Neural cell (in vitro differentiated cells): ENCODE measurements around the gene WDR37. TPM values are rescaled to one million over a fixed set of nuclear protein-coding genes. Genes with fewer than 3 reads are reported as not detected.

ENCODE experiments used
- H2AFZ ChIP-seq: fragments of 200-600, 300-800 bp; sonication (generic), shearing (Covaris generic); 2 replicates; pipeline ENCODE4 v1.6.0; 2014; ENCODE audit warnings: low read depth, mild to moderate bottlenecking, antibody characterized with exemption, low read length, moderate library complexity
- H3F3A ChIP-seq: fragments of 200-600 bp; shearing (Covaris generic); 2 replicates; pipeline ENCODE4 v1.6.1; 2016; ENCODE audit warnings: mild to moderate bottlenecking, moderate library complexity, mixed read lengths, antibody characterized with exemption, low read length; ENCODE audit not compliant: insufficient read depth, poor library complexity, severe bottlenecking
- H3K27ac ChIP-seq: fragments of 200-600, 300-800 bp; sonication (generic), shearing (Covaris generic); 2 replicates; pipeline ENCODE4 v1.5.1; 2014; ENCODE audit warnings: mild to moderate bottlenecking, low read length, moderate library complexity
- H3K27me3 ChIP-seq: fragments of 300-800, 200-600 bp; sonication (generic), shearing (Covaris generic); 2 replicates; pipeline ENCODE4 v1.6.0; 2014; ENCODE audit warnings: mild to moderate bottlenecking, low read depth, low read length, moderate library complexity; ENCODE audit not compliant: insufficient read depth
- H3K36me3 ChIP-seq: fragments of 300-800, 200-600 bp; sonication (generic), shearing (Covaris generic); 2 replicates; pipeline ENCODE4 v1.5.1; 2014; ENCODE audit warnings: mild to moderate bottlenecking, antibody characterized with exemption, low read length, moderate library complexity; ENCODE audit not compliant: insufficient read depth
- H3K4me2 ChIP-seq: fragments of 300-800, 200-600 bp; sonication (generic), shearing (Covaris generic); 2 replicates; pipeline ENCODE4 v1.6.0; 2014; ENCODE audit warnings: mild to moderate bottlenecking, low read length
- H3K4me3 ChIP-seq: fragments of 300-800, 200-600 bp; sonication (generic), shearing (Covaris generic); 2 replicates; pipeline ENCODE4 v1.5.1; 2014; ENCODE audit warnings: mild to moderate bottlenecking, low read length, moderate library complexity
- H3K79me2 ChIP-seq: fragments of 200-600 bp; shearing (Covaris generic); replicated peaks from 2 replicates; pipeline ENCODE4 v1.6.0; 2014; ENCODE audit warnings: mild to moderate bottlenecking, low read length, moderate library complexity; ENCODE audit not compliant: insufficient read depth
- H3K9ac ChIP-seq: fragments of 300-800, 200-600 bp; sonication (generic), shearing (Covaris generic); 2 replicates; pipeline ENCODE4 v1.6.1; 2016; ENCODE audit warnings: mild to moderate bottlenecking, low read length, mixed read lengths
- H3K9me2 ChIP-seq: fragments of 200-600 bp; shearing (Covaris generic); 2 replicates; pipeline ENCODE4 v1.6.1; 2016; ENCODE audit warnings: mild to moderate bottlenecking, low read length, mixed read lengths; ENCODE audit not compliant: insufficient read depth
- H3K9me3 ChIP-seq: fragments of 200-600, 300-800 bp; sonication (generic), shearing (Covaris generic); 2 replicates; pipeline ENCODE4 v1.6.1; 2016; ENCODE audit warnings: mild to moderate bottlenecking, mixed run types, low read length, moderate library complexity, mixed read lengths
- H4K20me1 ChIP-seq: fragments of 200-600 bp; shearing (Covaris generic); 2 replicates; pipeline ENCODE4 v1.6.1; 2016; ENCODE audit warnings: mild to moderate bottlenecking, mixed run types; ENCODE audit not compliant: insufficient read depth
- CTCF ChIP-seq: fragments of 450-650 bp; IDR thresholded peaks from 2 replicates; pipeline ENCODE4 v1.5.1; 2014; ENCODE audit warnings: antibody characterized with exemption, mild to moderate bottlenecking, moderate library complexity; ENCODE audit not compliant: poor library complexity, severe bottlenecking
- EP300 ChIP-seq: fragments of 450-650 bp; conservative IDR thresholded peaks from 2 replicates; pipeline ENCODE4 v1.6.1; 2014; ENCODE audit warnings: antibody characterized with exemption, mild to moderate bottlenecking, moderate library complexity; ENCODE audit not compliant: poor library complexity, severe bottlenecking
- EZH2 ChIP-seq: fragments of 200-600, 300-800 bp; shearing (Covaris generic), sonication (generic); IDR thresholded peaks from 2 replicates; pipeline ENCODE4 v1.6.1; 2014; ENCODE audit warnings: antibody characterized with exemption, low read length, borderline replicate concordance, mild to moderate bottlenecking; ENCODE audit not compliant: insufficient read depth, poor library complexity, severe bottlenecking
- MXI1 ChIP-seq: fragments of 450-650 bp; conservative IDR thresholded peaks from 2 replicates; pipeline ENCODE4 v1.6.1; 2014; ENCODE audit warnings: antibody characterized with exemption, mild to moderate bottlenecking; ENCODE audit not compliant: poor library complexity, severe bottlenecking
- POLR2AphosphoS5 ChIP-seq: IDR thresholded peaks from 2 replicates; pipeline ENCODE4 v1.6.1; 2012
- RAD21 ChIP-seq: fragments of 450-650 bp; conservative IDR thresholded peaks from 2 replicates; pipeline ENCODE4 v1.6.1; 2014; ENCODE audit warnings: antibody characterized with exemption, mild to moderate bottlenecking, moderate library complexity
- REST ChIP-seq: IDR thresholded peaks from 2 replicates; pipeline ENCODE4 v1.6.1; 2012; ENCODE audit warnings: borderline replicate concordance
- SMC3 ChIP-seq: fragments of 450-650 bp; conservative IDR thresholded peaks from 2 replicates; pipeline ENCODE4 v1.6.1; 2014; ENCODE audit warnings: antibody characterized with exemption, mild to moderate bottlenecking, moderate library complexity; ENCODE audit not compliant: poor library complexity
- TAF1 ChIP-seq: IDR thresholded peaks from 2 replicates; pipeline ENCODE4 v1.6.1; 2012; ENCODE audit warnings: low read depth
- polyA plus RNA-seq: library from polyadenylated mRNA; depleted of rRNA; stranded (reverse); fragments of >200 nt; gene quantifications from 2 replicates; pipeline ENCODE4 v1.2.3, GENCODE V29; 2014

WDR37 gene
- polyA plus RNA-seq, 1 donor from 2014 or later: 32.3 TPM

GRCh38 chr10:1078668-1079067, 22.5 kb downstream of the WDR37 start:
- no peak for TF ChIP-seq EZH2
- Histone ChIP-seq H3K9ac (no peak overlapping the region), H4K20me1 (no peaks in the 10 kb centered on the region), H3F3A (no peaks in the 10 kb centered on the region), H3K36me3 (peaks cover 9% of the 10 kb centered on the region), H3K9me3 (no peaks in the 10 kb centered on the region), H3K4me3 (no peak overlapping the region), H3K27me3 (no peaks in the 10 kb centered on the region), H3K9me2 (no peaks in the 10 kb centered on the region), H2AFZ (no peak overlapping the region), H3K79me2 (no peaks in the 10 kb centered on the region), H3K4me2 (no peak overlapping the region), H3K27ac (no peak overlapping the region)

- H3K9me2 ChIP-seq: no peaks in the 10 kb centered on the region
- no peaks in the 10 kb centered on the region for H3F3A ChIP-seq
- H4K20me1 ChIP-seq: no peaks in the 10 kb centered on the region
- H3K4me2 ChIP-seq: no peak overlapping the region
- H2AFZ ChIP-seq: no peak overlapping the region
- H3K9ac ChIP-seq: no peak overlapping the region
- TF ChIP-seq RAD21 (no peak), POLR2AphosphoS5 (no peak), CTCF (no peak), REST (no peak), EZH2 (no peak), TAF1 (no peak), SMC3 (no peak), MXI1 (no peak), EP300 (no peak)
- no peaks in the 10 kb centered on the region for H3K79me2 ChIP-seq
- no peaks in the 10 kb centered on the region for H3K27me3 ChIP-seq
- H3K27ac ChIP-seq: no peak overlapping the region
- peaks cover 7% of the 10 kb centered on the region for H3K36me3 ChIP-seq
- H3K4me3 ChIP-seq: no peak overlapping the region
- no peaks in the 10 kb centered on the region for H3K9me3 ChIP-seq
Observed at GRCh38 chr10:1083581-1083980, 27.4 kb downstream of the WDR37 start.
